ENCODE results near the gene ERICH2.
"Not testable (repeated sequence)": the region's sequence is repeated elsewhere in the genome, so short reads cannot be mapped to it uniquely, and the experiment has no call there.

The ERICH2 gene

DNA sequence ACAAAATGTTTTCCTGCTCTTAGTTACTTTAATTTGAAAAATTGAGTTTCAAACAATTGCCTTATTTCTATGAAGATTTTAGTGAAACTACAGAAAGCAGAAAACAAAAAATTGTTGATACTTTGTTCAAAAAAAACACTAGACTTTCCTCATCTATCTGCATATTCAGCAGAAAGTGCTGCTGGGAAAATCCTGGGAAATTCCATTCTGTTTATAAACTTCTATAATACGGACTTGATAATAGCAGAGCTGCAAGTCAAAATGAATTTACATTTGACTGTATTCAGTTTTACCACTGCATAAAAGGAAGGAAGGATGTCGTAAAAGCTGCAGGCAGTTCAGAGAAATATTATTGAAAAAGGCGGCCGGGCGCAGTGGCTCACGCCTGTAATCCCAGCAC, 24.9 kb upstream of the ERICH2 start:
- Histone ChIP-seq H3K27ac (no peak overlapping the region), H3K4me1 (peaks cover 8 to 15% (median 10%) of the 10 kb centered on the region in 10 experiments; a peak in 18 of 20 replicates), H3K27me3 (no peaks in the 10 kb centered on the region), H3K36me3 (no peaks in the 10 kb centered on the region), H3K9me3 (replicated peaks in 1 of 11) (no peaks in the 10 kb centered on the region; a peak in 1 of 22 replicates), H4K20me1 (no peaks in the 10 kb centered on the region), H3K4me3 (no peak overlapping the region), H3K4me2 (peak overlapping the region in 1 of 11 experiments; percentile 17; a peak in 1 of 22 replicates), H3K9ac (no peak overlapping the region)
- no peak for TF ChIP-seq Cebpa-rat (IDR thresholded peaks at IDR 0.05)

DNA sequence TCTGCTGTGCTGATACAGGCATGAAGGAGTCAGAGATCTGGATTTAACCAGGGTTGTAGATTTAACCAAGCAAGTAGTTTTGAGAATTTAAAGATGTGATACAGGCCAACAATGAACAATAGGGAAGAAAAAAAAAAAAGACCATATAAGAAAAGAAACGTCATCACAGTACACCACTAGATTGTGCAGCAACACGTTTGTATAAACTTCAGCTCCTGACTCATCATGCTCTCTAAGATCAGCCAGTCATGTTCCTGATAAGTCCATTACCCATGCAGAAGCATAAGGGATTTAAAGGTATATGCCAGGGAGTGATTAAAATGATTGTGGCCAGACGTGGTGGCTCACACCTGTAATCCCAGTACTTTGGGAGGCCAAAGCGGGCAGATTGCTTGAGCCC, 22.3 kb upstream of the ERICH2 start:
- Histone ChIP-seq H3K9ac (no peak overlapping the region), H3K27me3 (no peaks in the 10 kb centered on the region), H3K4me1 (peaks cover 8 to 15% (median 10%) of the 10 kb centered on the region in 10 experiments; a peak in 18 of 20 replicates), H3K36me3 (no peaks in the 10 kb centered on the region), H4K20me1 (no peaks in the 10 kb centered on the region), H3K9me3 (replicated peaks in 1 of 11) (no peaks in the 10 kb centered on the region; a peak in 1 of 22 replicates), H3K4me3 (no peak overlapping the region), H3K4me2 (peak overlapping the region; percentile 25 to 65 (median 44); a peak in 19 of 22 replicates), H3K27ac (no peak overlapping the region)
- no peak for TF ChIP-seq Cebpa-rat (IDR thresholded peaks at IDR 0.05)

DNA sequence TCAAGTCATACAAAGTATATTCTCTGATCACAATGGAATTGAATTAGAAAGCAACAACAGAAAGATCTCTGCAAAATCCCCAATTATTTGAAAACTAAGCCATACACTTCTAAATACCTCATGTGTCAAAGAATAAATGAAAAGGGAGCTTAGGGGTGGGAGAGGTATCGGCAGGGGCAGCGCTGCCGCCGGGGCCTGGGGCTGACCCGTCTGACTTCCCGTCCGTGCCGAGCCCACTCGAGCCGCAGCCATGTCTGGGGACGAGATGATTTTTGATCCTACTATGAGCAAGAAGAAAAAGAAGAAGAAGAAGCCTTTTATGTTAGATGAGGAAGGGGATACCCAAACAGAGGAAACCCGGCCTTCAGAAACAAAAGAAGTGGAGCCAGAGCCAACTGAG, 18.6 kb upstream of the ERICH2 start:
- not testable (repeated sequence) for H3K27ac ChIP-seq

DNA sequence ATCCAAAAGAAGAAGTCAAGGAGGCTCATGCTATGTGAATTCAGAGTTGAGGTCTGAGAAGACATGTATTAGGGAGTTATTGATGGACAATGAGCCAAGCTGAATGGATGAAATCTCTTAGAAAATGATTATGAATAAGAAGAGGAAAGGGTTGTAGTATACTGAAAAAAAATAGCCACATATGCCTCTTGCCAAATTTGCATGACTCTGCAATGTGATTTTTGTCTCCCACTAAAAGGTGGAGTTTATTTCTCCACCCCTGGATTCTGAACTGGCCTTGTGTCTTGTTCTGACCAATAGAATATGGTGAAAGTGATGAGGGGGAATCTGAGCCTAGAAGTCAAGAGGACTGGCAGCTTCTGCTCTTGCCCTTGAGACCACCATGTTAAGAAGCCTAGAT, 8.6 kb upstream of the ERICH2 start:
- H3K9ac ChIP-seq = no peak overlapping the region
- H3K9me3 ChIP-seq (replicated peaks in 1 of 11) = no peaks in the 10 kb centered on the region
- H3K36me3 ChIP-seq = no peaks in the 10 kb centered on the region
- no peaks in the 10 kb centered on the region for H3K27me3 ChIP-seq
- no peak for TF ChIP-seq Cebpa-rat (IDR thresholded peaks at IDR 0.05)
- H3K27ac ChIP-seq = no peak overlapping the region
- H3K4me2 ChIP-seq = no peak overlapping the region
- H4K20me1 ChIP-seq = no peaks in the 10 kb centered on the region
- peaks cover 0 to 7% (median 0%) of the 10 kb centered on the region in 10 experiments; a peak in 1 of 20 replicates for H3K4me1 ChIP-seq
- no peak overlapping the region for H3K4me3 ChIP-seq

More for the DNA sequence above, 18.6 kb upstream of the ERICH2 start:
- not testable (repeated sequence) for H3K27me3 ChIP-seq; H3K4me2 ChIP-seq; H3K36me3 ChIP-seq; H3K9ac ChIP-seq; H4K20me1 ChIP-seq; H3K9me3 ChIP-seq (replicated peaks in 1 of 11); H3K4me3 ChIP-seq
- H3K4me1 ChIP-seq = peaks cover 8 to 15% (median 10%) of the 10 kb centered on the region in 10 experiments; a peak in 18 of 20 replicates

DNA sequence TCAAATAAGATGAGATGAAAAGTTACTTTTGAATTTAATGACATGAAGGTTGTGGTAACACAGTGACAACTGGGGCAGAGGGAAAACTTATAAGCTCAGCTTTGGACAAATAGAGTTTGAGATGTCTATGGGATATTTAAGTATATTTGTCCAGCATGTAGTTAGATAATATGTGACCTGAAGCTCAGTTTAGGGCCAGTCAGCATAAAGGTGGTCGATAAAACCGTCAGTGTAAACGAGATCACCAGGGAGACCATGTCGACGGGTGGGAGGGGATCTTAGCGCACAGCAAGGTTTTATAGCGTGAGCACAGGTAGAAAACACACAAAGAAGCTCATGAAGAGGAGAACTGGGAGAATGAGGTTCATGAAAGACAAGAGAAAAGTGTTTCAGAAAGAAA, 7.4 kb upstream of the ERICH2 start:
- no peak overlapping the region for H3K9ac ChIP-seq
- TF ChIP-seq Cebpa-rat (IDR thresholded peaks at IDR 0.05) = no peak
- H3K4me2 ChIP-seq = no peak overlapping the region
- no peak overlapping the region for H3K4me3 ChIP-seq
- H3K27ac ChIP-seq = no peak overlapping the region
- H3K27me3 ChIP-seq = no peaks in the 10 kb centered on the region
- H3K36me3 ChIP-seq = no peaks in the 10 kb centered on the region
- no peaks in the 10 kb centered on the region for H4K20me1 ChIP-seq
- H3K9me3 ChIP-seq (replicated peaks in 1 of 11) = no peaks in the 10 kb centered on the region
- H3K4me1 ChIP-seq = peaks cover 0 to 7% (median 0%) of the 10 kb centered on the region in 10 experiments; a peak in 1 of 20 replicates

DNA sequence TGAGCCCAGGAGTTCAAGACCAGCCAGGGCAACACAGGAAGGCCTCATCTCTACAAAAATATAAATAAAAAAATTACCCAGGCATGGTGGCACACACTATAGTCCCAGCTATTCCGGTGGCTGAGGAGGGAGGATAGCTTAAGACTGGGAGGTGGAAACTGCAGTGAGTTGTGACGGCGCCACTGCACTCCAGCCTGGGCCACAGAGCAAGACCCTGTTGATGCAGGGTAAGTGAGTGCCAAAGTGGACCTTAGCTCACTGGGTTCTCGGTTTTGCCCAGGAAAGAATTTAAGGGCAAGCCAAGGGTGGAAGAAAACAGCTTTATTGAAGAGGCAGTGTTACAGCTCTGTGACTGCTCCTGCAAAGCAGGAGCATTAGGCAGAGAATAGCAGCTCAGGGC, 6.9 kb upstream of the ERICH2 start:
- H3K4me2 ChIP-seq = no peak overlapping the region
- TF ChIP-seq Cebpa-rat (IDR thresholded peaks at IDR 0.05) = no peak
- no peaks in the 10 kb centered on the region for H3K27me3 ChIP-seq
- no peaks in the 10 kb centered on the region for H4K20me1 ChIP-seq
- H3K4me3 ChIP-seq = no peak overlapping the region
- no peaks in the 10 kb centered on the region for H3K9me3 ChIP-seq (replicated peaks in 1 of 11)
- H3K9ac ChIP-seq = no peak overlapping the region
- H3K4me1 ChIP-seq = peaks cover 0 to 7% (median 0%) of the 10 kb centered on the region in 10 experiments; a peak in 1 of 20 replicates
- no peaks in the 10 kb centered on the region for H3K36me3 ChIP-seq
- H3K27ac ChIP-seq = no peak overlapping the region

DNA sequence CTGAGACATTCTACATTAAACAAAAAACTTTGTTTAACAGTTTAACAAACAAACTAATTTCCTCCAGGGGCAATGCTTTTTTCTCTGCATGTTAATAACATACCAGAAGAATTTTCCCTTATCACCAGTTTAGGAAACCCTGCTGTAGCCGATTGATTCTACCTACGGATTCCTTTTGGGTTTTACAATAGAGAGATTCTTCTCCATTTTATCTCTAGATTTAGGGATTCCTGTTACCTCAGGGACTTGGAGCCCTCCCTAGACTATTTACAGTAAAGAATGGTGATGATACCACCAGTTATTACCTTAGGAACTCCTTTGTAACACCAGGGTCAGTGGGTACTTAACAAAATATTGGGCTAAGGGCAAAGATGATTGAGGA, 5.3 kb upstream of the ERICH2 start:
- TF ChIP-seq Cebpa-rat (IDR thresholded peaks at IDR 0.05) = no peak
- H3K36me3 ChIP-seq = no peaks in the 10 kb centered on the region
- peaks cover 0 to 1% (median 0%) of the 10 kb centered on the region in 11 experiments; a peak in 2 of 22 replicates for H3K27me3 ChIP-seq
- no peaks in the 10 kb centered on the region for H3K9me3 ChIP-seq (replicated peaks in 1 of 11)
- no peaks in the 10 kb centered on the region for H4K20me1 ChIP-seq
- no peak overlapping the region for H3K27ac ChIP-seq
- H3K4me1 ChIP-seq = peaks cover 5 to 11% (median 7%) of the 10 kb centered on the region in 10 experiments
- no peak overlapping the region for H3K9ac ChIP-seq
- H3K4me2 ChIP-seq = no peak overlapping the region
- H3K4me3 ChIP-seq = no peak overlapping the region

DNA sequence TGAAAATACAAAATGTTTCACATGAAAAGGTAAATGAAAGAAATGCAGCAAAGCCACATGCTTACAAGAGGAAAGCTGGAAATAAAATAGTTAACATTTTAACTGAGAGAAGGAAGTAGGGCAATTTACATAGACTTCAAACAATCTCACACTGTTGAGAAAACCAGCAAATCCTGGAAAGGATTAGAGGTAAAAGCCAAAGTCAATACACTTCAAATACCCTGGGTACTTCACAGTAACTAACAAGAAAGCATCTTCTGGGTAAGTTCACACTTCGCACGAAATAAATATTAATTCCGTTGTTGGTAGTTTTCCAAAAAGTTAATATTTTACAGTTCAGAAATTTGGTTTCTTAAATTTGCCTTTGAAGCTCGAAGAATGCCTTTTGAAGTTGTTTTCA, 3.5 kb upstream of the ERICH2 start:
- H3K4me1 ChIP-seq = peaks cover 8 to 17% (median 12%) of the 10 kb centered on the region in 10 experiments
- H3K27me3 ChIP-seq = peaks cover 4 to 17% (median 9%) of the 10 kb centered on the region in 11 experiments
- H4K20me1 ChIP-seq = no peaks in the 10 kb centered on the region

DNA sequence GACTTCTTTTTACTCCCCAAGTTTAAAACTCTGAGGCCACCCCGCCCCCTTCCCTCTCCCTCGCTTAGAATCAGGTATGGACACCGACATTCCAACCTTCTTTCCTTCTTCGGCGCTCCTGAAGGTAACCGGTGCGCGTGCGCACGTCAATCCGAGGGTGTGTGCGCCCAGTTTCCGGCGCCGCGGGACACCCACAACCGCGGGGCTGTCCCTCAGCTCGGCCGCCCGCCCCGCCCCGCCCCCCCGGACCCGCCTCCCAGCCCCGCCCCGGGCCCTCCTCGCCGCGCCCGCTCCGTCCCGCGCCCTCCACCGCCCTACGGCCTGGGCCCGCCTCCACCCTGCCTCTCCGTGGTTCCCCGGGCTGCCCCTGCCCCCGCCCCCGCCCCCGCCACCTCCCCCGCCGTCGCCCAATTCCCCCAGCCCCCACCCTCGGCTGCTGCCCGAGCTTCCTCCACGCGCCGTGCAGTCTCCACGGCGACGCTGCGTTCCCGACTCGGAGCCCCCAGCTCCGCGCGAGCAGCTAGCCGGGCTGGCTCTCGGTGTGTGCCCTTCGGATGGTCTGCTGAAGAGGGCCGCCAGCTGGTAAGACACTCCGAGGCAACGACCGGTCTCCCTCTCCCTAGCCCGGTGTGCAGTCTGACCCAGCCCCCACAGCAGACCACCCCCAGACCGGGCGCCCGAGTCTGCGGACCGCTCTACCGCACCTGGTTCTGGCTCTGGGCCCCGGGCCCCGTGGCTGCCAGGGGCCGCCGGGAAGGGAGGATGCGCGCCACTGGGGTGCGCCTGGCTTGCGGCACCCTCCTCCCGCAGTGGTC, 635 bp downstream of the ERICH2 start:
- TF ChIP-seq Cebpa-rat (IDR thresholded peaks at IDR 0.05) = no peak
- peak overlapping the region in 10 of 11 experiments; percentile 43 to 74 (median 50); a peak in 15 of 22 replicates for H3K27ac ChIP-seq
- H3K9me3 ChIP-seq (replicated peaks in 1 of 11) = no peaks in the 10 kb centered on the region
- H4K20me1 ChIP-seq = no peaks in the 10 kb centered on the region
- H3K36me3 ChIP-seq = no peaks in the 10 kb centered on the region
- H3K27me3 ChIP-seq = peaks cover 4 to 27% (median 22%) of the 10 kb centered on the region in 11 experiments
- H3K9ac ChIP-seq = peak overlapping the region; percentile 57 to 81 (median 75); a peak in 21 of 22 replicates
- H3K4me2 ChIP-seq = peak overlapping the region; percentile 86 to 99 (median 94)
- H3K4me1 ChIP-seq = peaks cover 6 to 17% (median 12%) of the 10 kb centered on the region in 10 experiments; a peak in 19 of 20 replicates
- peak overlapping the region; percentile 72 to 86 (median 80) for H3K4me3 ChIP-seq

More for the DNA sequence above, 3.5 kb upstream of the ERICH2 start:
- H3K4me2 ChIP-seq = no peak overlapping the region
- no peak for TF ChIP-seq Cebpa-rat (IDR thresholded peaks at IDR 0.05)
- no peak overlapping the region for H3K4me3 ChIP-seq
- H3K9me3 ChIP-seq (replicated peaks in 1 of 11) = no peaks in the 10 kb centered on the region
- no peak overlapping the region for H3K27ac ChIP-seq
- no peak overlapping the region for H3K9ac ChIP-seq
- H3K36me3 ChIP-seq = no peaks in the 10 kb centered on the region

All from BLaER1 treated with 17β-estradiol and CSF1 and Interleukin-3, amounts not matched to agents 10 nM and 100 nM (cell line).